NCI-H345 treated with DMSO at 0.1 percent for 48 hours (cell line): ENCODE measurements around the gene KREMEN1.

Experiments
- DNase-seq: peaks from one replicate; lab custom pipeline; 2025; ENCODE audit not compliant: unreplicated experiment; lab: John Stamatoyannopoulos, UW

The KREMEN1 gene

GRCh38 chr22:29204455-29205183 lies 131.8 kb downstream of the KREMEN1 start:
- no peak for DNase-seq

DNA sequence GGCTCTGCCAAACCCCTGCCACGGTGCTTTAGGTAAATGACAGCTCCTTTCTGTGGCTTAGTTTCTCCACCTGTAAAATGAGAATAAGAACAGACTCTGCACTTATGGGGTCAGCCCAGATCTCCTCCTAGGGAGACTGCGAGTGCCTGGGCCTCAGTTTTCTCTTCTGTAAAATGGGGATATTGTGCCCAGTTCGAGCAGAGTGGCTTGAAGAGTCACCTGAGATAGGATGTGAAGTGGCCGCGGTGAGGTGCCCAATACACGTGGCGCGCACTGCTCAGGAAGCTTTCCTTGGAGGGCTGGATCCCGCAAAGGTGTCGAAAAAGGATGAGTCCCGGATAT lies 132.4 kb downstream of the KREMEN1 start:
- DNase-seq = no peak

- no peak for DNase-seq
Measured at GRCh38 chr22:29205594-29206371, 132.9 kb downstream of the KREMEN1 start, which contains the start of gene EMID1. Gene EMID1 (plus strand): TSS chr22:29205896. CDS start chr22:29206039, 143 bp downstream.

DNA sequence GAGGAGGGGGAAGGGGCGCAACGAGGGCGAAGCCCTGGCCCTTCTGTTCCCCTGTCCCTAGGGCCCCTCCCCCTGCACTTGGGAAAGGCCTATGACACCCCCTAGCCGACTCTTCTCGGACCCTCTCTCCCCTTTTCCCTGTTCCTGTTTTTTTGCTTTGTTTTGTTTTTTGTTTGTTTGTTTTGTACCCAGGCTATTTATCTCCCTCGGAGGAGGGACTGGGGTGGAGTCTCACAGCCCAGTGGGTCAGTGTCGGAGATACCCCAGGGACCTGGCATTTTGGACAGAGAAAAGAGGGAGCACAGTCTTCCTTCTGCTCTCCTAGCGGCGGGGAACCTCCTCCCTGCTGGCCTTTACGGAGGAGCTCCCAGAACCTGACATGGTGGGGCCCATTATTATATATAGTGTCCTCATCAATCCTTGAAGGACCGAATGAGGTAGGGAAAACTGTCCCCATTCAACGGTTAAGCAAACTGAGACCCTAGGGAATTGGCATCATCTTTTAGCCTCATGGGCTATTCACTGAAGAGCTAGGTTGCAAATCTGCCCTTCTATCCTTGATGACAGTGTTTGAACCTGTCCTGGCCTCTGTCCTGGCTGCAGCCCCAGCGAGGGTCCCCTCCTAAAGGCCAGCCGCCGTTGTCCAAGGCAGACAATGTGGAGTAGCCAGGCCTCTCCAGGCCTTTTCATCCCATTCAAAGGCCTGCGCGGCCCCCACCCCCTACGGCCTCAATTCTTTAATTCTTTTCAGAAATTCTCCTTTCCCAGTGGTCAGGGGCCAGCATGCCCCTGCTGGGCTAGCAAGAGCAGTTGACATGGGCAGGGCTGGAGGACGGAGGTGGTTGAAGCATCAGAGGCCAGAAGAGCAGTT lies 133.8 kb downstream of the KREMEN1 start:
- no peak for DNase-seq

DNA sequence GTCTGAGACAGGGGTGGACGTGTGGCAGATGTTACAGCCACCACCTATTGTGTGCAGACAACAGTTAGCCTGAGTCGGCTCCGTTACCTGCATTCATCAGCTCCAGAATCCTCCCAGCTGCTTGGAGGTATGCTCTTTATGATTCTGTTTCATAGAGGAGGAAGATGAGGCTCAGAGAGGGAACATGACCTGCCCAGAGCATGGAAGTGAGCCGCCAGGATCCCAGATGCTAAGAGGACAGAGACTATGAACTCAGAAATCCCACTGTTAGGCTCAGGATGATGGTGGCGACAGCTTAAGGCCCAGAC lies 134.4 kb downstream of the KREMEN1 start:
- DNase-seq = no peak

DNA sequence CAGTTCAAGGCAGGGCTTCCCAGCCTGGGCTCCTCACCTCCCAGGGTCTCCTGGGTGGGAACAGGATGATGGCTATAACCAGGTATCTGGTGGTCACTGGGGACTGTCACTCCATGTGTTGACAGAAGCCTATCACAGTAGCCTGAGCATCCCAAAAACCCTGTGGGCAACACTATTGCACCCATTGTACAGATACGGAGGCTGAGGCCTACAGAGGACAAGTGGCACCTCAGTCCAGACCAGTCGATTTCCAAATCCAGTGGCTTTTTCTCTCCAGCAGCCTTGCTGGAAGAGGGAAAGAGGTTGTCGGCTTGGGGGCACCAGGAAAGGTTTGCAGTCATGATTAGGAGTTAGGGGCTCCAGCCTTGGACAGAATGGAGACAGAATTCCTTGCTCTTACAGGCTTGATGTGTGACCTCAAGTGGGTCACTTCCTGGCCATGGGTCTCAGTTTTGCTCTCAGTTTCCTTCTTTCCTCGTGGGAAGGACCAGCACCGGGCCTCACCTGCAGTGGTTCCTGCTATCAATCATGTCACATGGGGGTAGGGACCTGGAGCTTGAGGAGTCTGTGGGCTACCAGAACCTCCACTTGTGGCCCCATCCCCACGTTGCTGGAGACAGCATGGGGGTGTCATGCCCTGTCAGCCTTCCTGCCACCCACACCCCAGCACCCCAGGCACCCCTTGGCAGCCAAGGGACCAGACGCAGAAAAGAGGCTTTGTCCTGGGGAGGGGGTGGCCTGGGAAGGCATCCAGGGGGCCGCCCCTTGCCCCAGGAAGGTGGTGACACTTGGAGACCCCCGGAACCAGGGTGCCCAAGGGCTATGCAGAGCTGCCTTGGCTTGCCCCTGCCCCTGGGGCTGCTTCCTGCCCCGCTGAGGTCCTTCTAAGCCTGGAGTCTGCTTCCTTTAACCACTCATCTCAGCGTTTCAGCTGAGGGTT lies 135.0 kb downstream of the KREMEN1 start:
- DNase-seq = no peak

DNA sequence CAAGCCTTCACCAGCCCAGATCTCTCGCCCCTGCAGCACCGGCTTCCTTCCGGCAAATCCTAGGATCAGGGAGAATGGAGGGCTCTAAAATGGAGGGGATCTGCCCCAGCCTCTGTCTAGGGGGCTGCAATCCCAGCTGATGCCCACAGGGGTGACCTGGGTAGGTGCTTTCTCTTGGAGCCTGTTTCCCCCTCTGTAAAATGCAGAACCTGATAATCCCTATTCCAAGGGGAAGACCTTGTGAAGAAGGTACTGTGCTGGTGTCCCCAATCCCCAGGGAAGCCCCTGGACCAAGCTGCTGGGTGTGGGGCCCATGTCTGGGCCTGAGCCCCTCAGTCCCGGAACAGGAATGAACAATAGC lies 135.6 kb downstream of the KREMEN1 start:
- no peak for DNase-seq

- DNase-seq = no peak
Measured at GRCh38 chr22:29208879-29209623, 136.2 kb downstream of the KREMEN1 start.

DNA sequence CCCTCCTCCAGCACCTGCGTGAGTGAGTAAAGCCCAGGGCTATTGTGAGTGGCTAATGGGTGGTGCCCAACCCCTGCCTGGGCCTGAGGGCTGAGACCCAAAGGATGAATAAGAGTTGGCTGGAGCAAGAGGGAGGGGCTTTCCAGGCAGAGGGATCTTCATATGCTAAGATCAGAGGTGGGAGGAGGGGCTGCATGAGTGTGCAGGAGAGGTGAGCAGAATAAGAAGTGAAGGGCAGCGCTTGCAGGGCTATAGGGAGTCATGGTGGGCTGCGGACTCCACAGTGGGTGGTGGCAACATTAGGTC lies 136.7 kb downstream of the KREMEN1 start:
- no peak for DNase-seq

DNA sequence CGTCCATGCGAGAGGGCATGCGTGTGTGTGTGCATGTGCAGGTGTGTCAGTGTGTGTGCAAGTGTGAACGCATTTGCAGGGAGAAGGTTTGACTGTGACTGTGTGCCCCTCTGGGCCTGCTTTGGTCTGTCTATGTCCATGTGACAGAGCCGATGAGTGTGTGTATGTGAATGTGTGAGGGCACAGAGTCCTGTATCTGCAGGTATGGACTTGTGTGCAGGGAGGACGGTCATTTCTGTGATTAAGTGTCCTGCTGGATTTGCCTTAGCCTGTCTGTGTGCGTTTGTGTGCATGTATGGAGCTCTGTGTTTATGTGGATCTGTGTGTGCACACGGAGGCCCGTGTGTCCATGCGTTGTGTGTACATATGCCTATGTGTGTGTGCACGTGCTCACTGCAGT lies 138.2 kb downstream of the KREMEN1 start:
- no peak for DNase-seq

- DNase-seq = no peak
Measured at GRCh38 chr22:29211466-29211865, 138.6 kb downstream of the KREMEN1 start.

DNA sequence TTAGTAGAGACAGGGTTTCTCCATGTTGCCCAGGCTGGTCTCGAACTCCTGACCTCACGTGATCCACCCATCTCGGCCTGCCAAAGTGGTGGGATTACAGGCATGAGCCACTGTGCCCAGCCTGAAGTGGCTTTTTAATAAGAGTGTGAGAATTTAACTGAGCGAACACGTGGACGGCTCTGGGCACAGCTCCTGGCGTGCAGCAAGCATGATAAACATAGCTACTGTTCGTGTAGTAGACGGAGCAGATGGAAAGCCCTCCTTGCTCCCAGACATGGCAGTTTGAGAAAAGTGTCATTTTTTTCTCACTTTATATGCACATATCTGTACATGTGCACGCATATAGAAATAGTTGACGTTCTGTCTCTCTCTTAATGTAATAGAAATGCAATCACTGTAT lies 139.9 kb downstream of the KREMEN1 start:
- no peak for DNase-seq

DNA sequence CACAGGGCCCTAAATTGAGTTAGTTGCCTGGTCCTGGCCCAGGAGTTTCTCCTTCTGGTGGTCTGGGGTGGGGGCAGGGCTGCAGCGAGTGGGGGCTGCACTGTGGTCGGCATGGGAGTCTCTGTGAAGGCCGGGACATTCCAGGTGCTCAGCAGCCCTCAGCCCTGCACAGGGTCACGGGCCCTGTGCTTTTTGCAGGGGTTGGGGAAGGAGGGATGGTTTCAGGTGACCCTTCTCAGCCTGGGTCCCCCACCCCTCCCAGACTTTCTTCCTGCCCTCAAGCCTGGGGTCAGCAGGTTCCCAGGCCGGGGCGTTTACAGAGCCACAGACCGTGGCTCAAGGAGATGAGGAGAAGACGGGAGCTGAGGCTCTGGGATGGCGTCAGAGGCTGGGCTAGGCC lies 140.7 kb downstream of the KREMEN1 start:
- DNase-seq = no peak

- no peak for DNase-seq
Measured at GRCh38 chr22:29214232-29214631, 141.4 kb downstream of the KREMEN1 start.

- no peak for DNase-seq
Measured at GRCh38 chr22:29215012-29215860, 142.4 kb downstream of the KREMEN1 start.

GRCh38 chr22:29216011-29216872 lies 143.4 kb downstream of the KREMEN1 start:
- no peak for DNase-seq

GRCh38 chr22:29216873-29217666 lies 144.2 kb downstream of the KREMEN1 start:
- no peak for DNase-seq
